ENCODE data around the gene RHBDF2. TPM values are rescaled to one million over a fixed set of nuclear protein-coding genes. Genes with fewer than 3 reads are reported as not detected.

Gene RHBDF2
- total RNA-seq, 1 donor from 2014 or later, result 47.8 TPM

- H3K27me3 ChIP-seq (ENCODE audit: low read depth), result no peaks in the 10 kb centered on the region
- peak overlapping the region; percentile 34 for H3K4me3 ChIP-seq
- TF ChIP-seq CTCF (IDR thresholded peaks at IDR 0.05), result no peak
- peaks cover 6% of the 10 kb centered on the region for H3K36me3 ChIP-seq
- H3K4me1 ChIP-seq, result peaks cover 59% of the 10 kb centered on the region
- H3K9me3 ChIP-seq, result no peaks in the 10 kb centered on the region
- H3K27ac ChIP-seq, result peak overlapping the region; percentile 90
- intact Hi-C loops (cut with DNase I), result no loop called here
- DNase-seq (peak; percentile 61), ATAC-seq (peak; percentile 23 to 28)
These were observed 9.7 kb downstream of the RHBDF2 start for GRCh38 chr17:76491271-76492122.

- TF ChIP-seq CTCF (IDR thresholded peaks at IDR 0.05), result no peak
- Histone ChIP-seq H3K4me3 (no peak overlapping the region), H3K9me3 (no peaks in the 10 kb centered on the region), H3K27me3 (ENCODE audit: low read depth) (no peaks in the 10 kb centered on the region), H3K36me3 (peaks cover 6% of the 10 kb centered on the region), H3K27ac (peak overlapping the region; percentile 3), H3K4me1 (peaks cover 58% of the 10 kb centered on the region)
- intact Hi-C loops (cut with DNase I), result no loop called here
- DNase-seq (no peak), ATAC-seq (no peak)
These were observed 11.0 kb downstream of the RHBDF2 start for GRCh38 chr17:76490112-76490710.

GRCh38 chr17:76487451-76488192 lies 13.6 kb downstream of the RHBDF2 start:
- no peak overlapping the region for H3K27ac ChIP-seq
- ATAC-seq (no peak), DNase-seq (no peak)
- no peaks in the 10 kb centered on the region for H3K9me3 ChIP-seq
- peaks cover 47% of the 10 kb centered on the region for H3K4me1 ChIP-seq
- H3K27me3 ChIP-seq (ENCODE audit: low read depth), result no peaks in the 10 kb centered on the region
- peaks cover 6% of the 10 kb centered on the region for H3K36me3 ChIP-seq
- intact Hi-C loops (cut with DNase I), result no loop called here
- H3K4me3 ChIP-seq, result no peak overlapping the region
- TF ChIP-seq CTCF (IDR thresholded peaks at IDR 0.05), result no peak

- intact Hi-C loops (cut with DNase I), result no loop called here
- DNase-seq (peak; percentile 67), ATAC-seq (peak; percentile 40 to 55)
- TF ChIP-seq CTCF (IDR thresholded peaks at IDR 0.05), result no peak
- H3K36me3 ChIP-seq, result peaks cover 15% of the 10 kb centered on the region
- no peaks in the 10 kb centered on the region for H3K27me3 ChIP-seq (ENCODE audit: low read depth)
- H3K9me3 ChIP-seq, result no peaks in the 10 kb centered on the region
- H3K4me3 ChIP-seq, result no peak overlapping the region
- peaks cover 26% of the 10 kb centered on the region for H3K4me1 ChIP-seq
- peak overlapping the region; percentile 64 for H3K27ac ChIP-seq
These were observed 15.7 kb downstream of the RHBDF2 start for GRCh38 chr17:76485569-76485968.

GRCh38 chr17:76484228-76484725 lies 16.9 kb downstream of the RHBDF2 start:
- H3K27ac ChIP-seq, result no peak overlapping the region
- no peaks in the 10 kb centered on the region for H3K9me3 ChIP-seq
- H3K27me3 ChIP-seq (ENCODE audit: low read depth), result no peaks in the 10 kb centered on the region
- peaks cover 19% of the 10 kb centered on the region for H3K36me3 ChIP-seq
- H3K4me1 ChIP-seq, result peaks cover 15% of the 10 kb centered on the region
- H3K4me3 ChIP-seq, result no peak overlapping the region
- no peak for ATAC-seq
- DNase-seq, result no peak
- intact Hi-C loops (cut with DNase I), result no loop called here
- no peak for TF ChIP-seq CTCF (IDR thresholded peaks at IDR 0.05)

Data from lower lobe of right lung (tissue), 2 donors.